Activated CD4-positive, alpha-beta T cell treated with anti-CD3 and anti-CD28 coated beads, Interleukin-2, amount 10 ng/mL, durations not matched to agents 7 days and 5 days (primary cell): Measurements from ENCODE around the gene SMIM31. TPM values are rescaled to one million over a fixed set of nuclear protein-coding genes. Genes with fewer than 3 reads are reported as not detected.

Experiments
- CTCF ChIA-PET: fragments of 350-600 bp; sonication (Branson Sonifier 250); formaldehyde crosslinking; loops from one replicate; lab custom pipeline; 2021; ENCODE audit warnings: antibody characterized with exemption; lab: Charles Lee
- POLR2A ChIA-PET: fragments of 350-600 bp; sonication (Branson Sonifier 250); formaldehyde crosslinking; loops from one replicate; lab custom pipeline; 2021; ENCODE audit warnings: antibody characterized with exemption; lab: Charles Lee
- DNase-seq: peaks from one replicate; pipeline ENCODE4 v3.0.0-alpha.2; 2020
- H3K27ac Mint-ChIP-seq: one replicate; pipeline ENCODE4 v1.8.0; 2021; ENCODE audit warnings: mild to moderate bottlenecking, moderate library complexity, mixed read lengths
- H3K27me3 Mint-ChIP-seq: one replicate; pipeline ENCODE4 v1.8.0; 2021; ENCODE audit warnings: mixed read lengths
- H3K36me3 Mint-ChIP-seq: one replicate; pipeline ENCODE4 v1.8.0; 2021; ENCODE audit warnings: low read depth, mixed read lengths
- H3K4me1 Mint-ChIP-seq: one replicate; pipeline ENCODE4 v1.8.0; 2021; ENCODE audit warnings: mixed read lengths
- H3K4me3 Mint-ChIP-seq: one replicate; pipeline ENCODE4 v1.8.0; 2021; ENCODE audit warnings: mild to moderate bottlenecking, moderate library complexity, mixed read lengths
- H3K9me3 Mint-ChIP-seq: one replicate; pipeline ENCODE4 v1.8.0; 2021; ENCODE audit warnings: mixed read lengths
- total RNA-seq, 2 experiments: library from RNA; stranded (reverse); gene quantifications; one replicate each; pipeline ENCODE4 v1.2.3, GENCODE V29; 2021

Gene SMIM31
- total RNA-seq, 2 experiments from 2014 or later = not detected

- ChIA-PET CTCF (no interaction called here), POLR2A (no interaction called here)
- Mint-ChIP-seq H3K9me3 (no peaks in the 10 kb centered on the region), H3K4me1 (no peaks in the 10 kb centered on the region), H3K27ac (no peak overlapping the region), H3K27me3 (peaks cover 19% of the 10 kb centered on the region), H3K4me3 (no peak overlapping the region), H3K36me3 (no peaks in the 10 kb centered on the region)
- DNase-seq = no peak
Measured at GRCh38 chr4:164765096-164765495, 11.2 kb downstream of the SMIM31 start.

GRCh38 chr4:164765833-164766232 lies 11.9 kb downstream of the SMIM31 start:
- POLR2A ChIA-PET = no interaction called here
- H3K4me1 Mint-ChIP-seq = no peaks in the 10 kb centered on the region
- no peak overlapping the region for H3K4me3 Mint-ChIP-seq
- no peaks in the 10 kb centered on the region for H3K9me3 Mint-ChIP-seq
- H3K27me3 Mint-ChIP-seq = peaks cover 17% of the 10 kb centered on the region
- DNase-seq = no peak
- no peak overlapping the region for H3K27ac Mint-ChIP-seq
- CTCF ChIA-PET = no interaction called here
- H3K36me3 Mint-ChIP-seq = no peaks in the 10 kb centered on the region

- Mint-ChIP-seq H3K27ac (no peak overlapping the region), H3K9me3 (no peaks in the 10 kb centered on the region), H3K4me3 (no peak overlapping the region), H3K36me3 (no peaks in the 10 kb centered on the region), H3K4me1 (no peaks in the 10 kb centered on the region), H3K27me3 (peaks cover 15% of the 10 kb centered on the region)
- DNase-seq = no peak
- POLR2A ChIA-PET = no interaction called here
- CTCF ChIA-PET = interaction anchor here (0.6 to 1.2 kb wide), 2 partner anchors 25 to 167 kb away, joined by 3 read pairs; no protein-coding TSS in a partner anchor
Measured at GRCh38 chr4:164768516-164768915, 14.6 kb downstream of the SMIM31 start.

DNA sequence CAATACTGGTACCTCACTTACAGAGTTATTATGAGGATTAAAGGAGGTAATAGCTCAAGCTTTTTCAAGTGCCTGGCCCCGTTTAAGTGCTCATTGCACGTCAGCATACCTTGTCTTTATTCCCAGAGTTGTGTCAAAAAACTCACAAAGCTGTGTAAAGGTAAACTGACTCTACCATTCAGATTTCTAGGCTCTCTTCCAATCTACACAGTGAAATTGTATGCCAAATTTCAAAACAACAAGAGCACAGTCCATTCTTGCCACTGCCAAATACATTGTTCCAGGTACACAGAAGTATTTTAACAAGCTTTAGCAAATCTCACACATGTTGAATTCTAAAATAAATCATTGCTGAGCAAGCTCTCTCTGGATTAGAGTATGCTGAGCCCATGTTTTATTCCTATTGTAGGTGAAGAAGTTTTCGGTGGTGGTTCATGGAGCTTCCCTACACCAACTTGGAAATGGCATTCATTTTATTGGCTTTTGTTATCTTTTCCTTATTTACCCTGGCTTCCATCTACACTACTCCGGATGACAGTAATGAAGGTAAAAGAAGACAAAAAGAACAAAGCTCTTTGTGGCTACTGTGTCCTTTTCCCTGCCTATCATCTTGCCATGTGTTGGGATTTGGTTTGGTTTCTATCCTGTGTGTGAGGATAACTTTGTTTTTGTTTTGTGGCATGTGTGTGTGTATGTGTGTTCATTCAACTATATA lies 16.2 kb downstream of the SMIM31 start:
- ChIA-PET POLR2A (no interaction called here), CTCF (no interaction called here)
- no peak overlapping the region for H3K27ac Mint-ChIP-seq
- H3K9me3 Mint-ChIP-seq = no peaks in the 10 kb centered on the region
- H3K4me3 Mint-ChIP-seq = no peak overlapping the region
- no peaks in the 10 kb centered on the region for H3K36me3 Mint-ChIP-seq
- H3K4me1 Mint-ChIP-seq = no peaks in the 10 kb centered on the region
- no peak for DNase-seq
- peaks cover 7% of the 10 kb centered on the region for H3K27me3 Mint-ChIP-seq

GRCh38 chr4:164771088-164771487 lies 17.2 kb downstream of the SMIM31 start:
- no peaks in the 10 kb centered on the region for H3K36me3 Mint-ChIP-seq
- POLR2A ChIA-PET = no interaction called here
- CTCF ChIA-PET = no interaction called here

DNA sequence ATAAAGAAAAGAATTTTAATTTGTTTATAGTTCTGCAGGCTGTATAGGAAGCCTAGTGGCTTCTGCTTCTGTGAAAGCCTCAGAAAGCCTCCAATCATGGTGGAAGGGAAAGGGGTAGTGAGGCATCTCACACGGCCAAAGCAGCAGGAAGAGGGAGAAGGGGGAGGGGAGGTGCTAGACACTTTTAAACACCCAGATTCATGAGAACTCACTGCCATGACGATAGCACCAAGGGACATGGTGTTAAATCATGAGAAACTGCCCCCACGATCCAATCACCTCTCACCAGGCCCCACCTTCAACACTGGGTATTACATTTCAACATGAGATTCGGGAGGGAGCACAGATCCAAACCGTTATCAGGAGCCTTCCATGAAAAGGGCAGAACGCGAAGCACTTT lies 18.1 kb downstream of the SMIM31 start:
- H3K4me3 Mint-ChIP-seq = no peak overlapping the region
- H3K4me1 Mint-ChIP-seq = no peaks in the 10 kb centered on the region
- no peaks in the 10 kb centered on the region for H3K9me3 Mint-ChIP-seq
- ChIA-PET POLR2A (no interaction called here), CTCF (interaction anchor here (0.7 kb wide), 1 partner anchor 13 kb away, joined by 5 read pairs; no protein-coding TSS in a partner anchor)
- no peaks in the 10 kb centered on the region for H3K36me3 Mint-ChIP-seq
- no peak overlapping the region for H3K27ac Mint-ChIP-seq
- peaks cover 6% of the 10 kb centered on the region for H3K27me3 Mint-ChIP-seq
- no peak for DNase-seq

More at GRCh38 chr4:164771088-164771487, 17.2 kb downstream of the SMIM31 start:
- Mint-ChIP-seq H3K4me3 (no peak overlapping the region), H3K4me1 (no peaks in the 10 kb centered on the region), H3K27me3 (peaks cover 6% of the 10 kb centered on the region), H3K9me3 (no peaks in the 10 kb centered on the region), H3K27ac (no peak overlapping the region)
- DNase-seq = no peak

GRCh38 chr4:164779080-164779479 lies 25.1 kb downstream of the SMIM31 start:
- no peak overlapping the region for H3K27ac Mint-ChIP-seq
- H3K4me1 Mint-ChIP-seq = no peaks in the 10 kb centered on the region
- H3K36me3 Mint-ChIP-seq = no peaks in the 10 kb centered on the region
- no peaks in the 10 kb centered on the region for H3K9me3 Mint-ChIP-seq
- DNase-seq = no peak
- POLR2A ChIA-PET = no interaction called here
- H3K27me3 Mint-ChIP-seq = peaks cover 4% of the 10 kb centered on the region
- H3K4me3 Mint-ChIP-seq = no peak overlapping the region
- CTCF ChIA-PET = interaction anchor here (0.6 kb wide), 1 partner anchor 103 kb away, joined by 4 read pairs; no protein-coding TSS in a partner anchor

- peaks cover 4% of the 10 kb centered on the region for H3K27me3 Mint-ChIP-seq
- no peaks in the 10 kb centered on the region for H3K4me1 Mint-ChIP-seq
- ChIA-PET CTCF (no interaction called here), POLR2A (no interaction called here)
- H3K4me3 Mint-ChIP-seq = no peak overlapping the region
- H3K9me3 Mint-ChIP-seq = no peaks in the 10 kb centered on the region
- no peak overlapping the region for H3K27ac Mint-ChIP-seq
- H3K36me3 Mint-ChIP-seq = no peaks in the 10 kb centered on the region
- peak; percentile 37 for DNase-seq
Measured at GRCh38 chr4:164779811-164780216, 25.9 kb downstream of the SMIM31 start.

DNA sequence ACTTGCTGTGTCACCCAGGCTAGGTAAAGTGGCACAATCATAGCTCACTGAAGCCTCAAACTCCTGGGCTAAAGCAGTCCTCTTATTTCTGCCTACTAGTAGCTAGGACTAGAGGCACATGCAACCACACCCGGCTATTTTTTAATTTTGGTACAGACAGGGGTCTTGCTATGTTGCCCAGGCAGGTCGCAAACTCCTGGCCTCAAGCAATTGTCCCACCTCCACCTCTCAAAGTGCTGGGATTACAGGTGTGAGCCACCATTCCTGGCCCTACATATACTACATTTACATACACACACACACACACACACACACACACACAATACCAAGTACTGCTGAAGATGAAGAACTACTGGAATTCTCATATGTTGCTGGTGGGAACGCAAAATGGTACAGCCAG lies 26.9 kb downstream of the SMIM31 start:
- Mint-ChIP-seq H3K4me3 (no peak overlapping the region), H3K4me1 (no peaks in the 10 kb centered on the region), H3K9me3 (no peaks in the 10 kb centered on the region), H3K27ac (no peak overlapping the region), H3K27me3 (no peaks in the 10 kb centered on the region), H3K36me3 (no peaks in the 10 kb centered on the region)
- CTCF ChIA-PET = no interaction called here
- POLR2A ChIA-PET = no interaction called here
- no peak for DNase-seq

- Mint-ChIP-seq H3K27me3 (no peaks in the 10 kb centered on the region), H3K27ac (no peak overlapping the region), H3K4me1 (no peaks in the 10 kb centered on the region), H3K9me3 (no peaks in the 10 kb centered on the region), H3K4me3 (no peak overlapping the region), H3K36me3 (no peaks in the 10 kb centered on the region)
- ChIA-PET CTCF (no interaction called here), POLR2A (no interaction called here)
- DNase-seq = no peak
Measured at GRCh38 chr4:164783976-164784375, 30.0 kb downstream of the SMIM31 start.

DNA sequence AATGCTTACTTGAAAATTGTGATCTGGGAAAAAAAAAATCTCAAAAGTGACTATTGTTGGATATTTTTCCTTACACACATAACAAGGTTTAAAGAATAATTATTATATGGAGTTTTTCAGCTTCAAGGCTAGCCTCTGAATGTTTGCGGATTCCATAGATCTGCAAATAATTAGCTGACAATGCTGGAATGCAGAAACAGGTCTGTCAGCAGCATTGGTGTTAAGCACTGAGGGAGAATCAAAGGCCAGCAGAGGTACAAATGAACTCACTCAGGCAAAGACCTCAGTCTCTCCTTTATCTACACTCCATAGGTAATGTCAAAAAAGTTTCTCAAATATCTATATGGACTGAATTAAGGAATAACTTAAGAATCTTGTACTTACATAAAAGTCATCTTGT lies 35.1 kb downstream of the SMIM31 start:
- H3K27me3 Mint-ChIP-seq = peaks cover 6% of the 10 kb centered on the region
- POLR2A ChIA-PET = no interaction called here
- no peaks in the 10 kb centered on the region for H3K4me1 Mint-ChIP-seq
- H3K36me3 Mint-ChIP-seq = no peaks in the 10 kb centered on the region
- no peaks in the 10 kb centered on the region for H3K9me3 Mint-ChIP-seq
- H3K27ac Mint-ChIP-seq = no peak overlapping the region
- no peak for DNase-seq
- no peak overlapping the region for H3K4me3 Mint-ChIP-seq
- CTCF ChIA-PET = no interaction called here

GRCh38 chr4:164790249-164790648 lies 36.3 kb downstream of the SMIM31 start:
- H3K9me3 Mint-ChIP-seq = no peaks in the 10 kb centered on the region
- no peaks in the 10 kb centered on the region for H3K4me1 Mint-ChIP-seq
- H3K27ac Mint-ChIP-seq = no peak overlapping the region
- DNase-seq = no peak
- H3K36me3 Mint-ChIP-seq = no peaks in the 10 kb centered on the region
- ChIA-PET CTCF (no interaction called here), POLR2A (no interaction called here)
- peaks cover 6% of the 10 kb centered on the region for H3K27me3 Mint-ChIP-seq
- H3K4me3 Mint-ChIP-seq = no peak overlapping the region

DNA sequence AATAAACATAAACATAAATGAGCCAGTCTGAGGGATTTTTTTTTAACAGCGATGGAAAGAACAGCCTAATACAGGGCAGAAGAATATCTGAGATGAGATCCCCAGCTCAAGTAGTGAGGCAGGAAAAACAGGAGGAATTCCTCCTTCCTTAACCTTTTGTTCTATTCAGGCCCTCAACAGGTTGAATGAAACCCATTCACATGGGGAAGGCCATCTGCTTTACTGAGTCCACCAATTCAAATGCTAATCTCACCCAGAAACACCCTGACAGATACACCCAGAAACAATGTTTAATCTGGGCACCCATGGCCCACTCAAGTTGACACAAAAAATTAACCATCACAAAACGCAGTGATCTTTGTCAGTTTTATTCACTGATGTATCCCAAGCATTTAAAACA lies 45.5 kb downstream of the SMIM31 start:
- no peaks in the 10 kb centered on the region for H3K27me3 Mint-ChIP-seq
- no peak for DNase-seq
- no peaks in the 10 kb centered on the region for H3K9me3 Mint-ChIP-seq
- H3K36me3 Mint-ChIP-seq = no peaks in the 10 kb centered on the region
- ChIA-PET CTCF (no interaction called here), POLR2A (no interaction called here)
- no peak overlapping the region for H3K27ac Mint-ChIP-seq
- H3K4me1 Mint-ChIP-seq = no peaks in the 10 kb centered on the region
- no peak overlapping the region for H3K4me3 Mint-ChIP-seq

GRCh38 chr4:164800786-164801185 lies 46.9 kb downstream of the SMIM31 start:
- H3K36me3 Mint-ChIP-seq = no peaks in the 10 kb centered on the region
- no peak overlapping the region for H3K27ac Mint-ChIP-seq
- peaks cover 3% of the 10 kb centered on the region for H3K27me3 Mint-ChIP-seq
- POLR2A ChIA-PET = no interaction called here
- DNase-seq = no peak
- no peaks in the 10 kb centered on the region for H3K4me1 Mint-ChIP-seq
- H3K4me3 Mint-ChIP-seq = no peak overlapping the region
- CTCF ChIA-PET = no interaction called here
- H3K9me3 Mint-ChIP-seq = no peaks in the 10 kb centered on the region
